ENCODE results near the gene CHRM1.
"Not testable (repeated sequence)": the region's sequence is repeated elsewhere in the genome, so short reads cannot be mapped to it uniquely, and the experiment has no call there.

CHRM1 gene

DNA sequence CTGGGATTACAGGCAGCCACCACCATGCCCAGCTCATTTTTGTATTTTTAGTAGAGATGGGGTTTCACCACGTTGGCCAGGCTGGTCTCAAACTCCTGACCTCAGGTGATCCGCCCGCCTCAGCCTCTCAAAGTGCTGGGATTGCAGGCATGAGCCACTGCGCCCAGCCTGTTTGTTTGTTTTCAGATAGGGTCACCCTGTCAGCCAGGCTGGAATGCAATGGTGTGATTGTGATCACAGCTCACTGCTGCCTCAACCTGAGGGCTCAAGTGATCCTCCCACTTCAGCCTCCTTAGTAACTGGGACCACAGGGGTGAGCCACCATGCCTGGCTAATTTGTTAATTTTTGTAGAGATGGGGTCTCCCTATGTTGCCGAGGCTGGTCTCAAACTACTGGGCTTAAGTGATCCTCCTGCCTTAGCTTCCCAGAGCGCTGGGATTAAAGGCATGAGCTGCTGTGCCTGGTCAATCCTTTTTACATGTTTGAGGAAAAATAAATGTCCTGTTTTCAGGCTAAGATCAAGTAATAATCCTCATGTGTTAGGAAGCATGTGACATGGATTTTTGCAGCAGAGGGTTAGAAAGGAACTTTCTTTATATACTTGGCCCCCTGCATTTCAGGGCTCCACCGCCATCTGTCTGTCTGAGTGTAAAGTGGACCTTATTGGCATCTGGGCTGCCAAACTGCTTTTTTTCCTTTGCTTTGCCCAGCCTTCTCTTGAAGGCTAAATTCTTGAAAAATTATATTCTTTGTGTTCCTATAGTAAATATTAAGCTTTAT, 45.3 kb downstream of the CHRM1 start:
- TF ChIP-seq CTCF (IDR thresholded peaks at IDR 0.05; ENCODE audit: control extremely low read depth, extremely low read depth, low read depth, missing control alignments), result no peak
- DNase-seq (ENCODE audit: extremely low spot score), result no peak
- ChIA-PET CTCF (interaction anchor here (1.2 to 6.0 kb wide), 4 partner anchors 11 to 211 kb away, joined by 3 to 30 read pairs (median 5); partner anchors contain the start of genes C11orf98 and CSKMT), POLR2A (interaction anchor here (1.1 kb wide), 1 partner anchor 284 kb away, joined by 3 read pairs; the partner anchor contains the start of gene TUT1)

DNA sequence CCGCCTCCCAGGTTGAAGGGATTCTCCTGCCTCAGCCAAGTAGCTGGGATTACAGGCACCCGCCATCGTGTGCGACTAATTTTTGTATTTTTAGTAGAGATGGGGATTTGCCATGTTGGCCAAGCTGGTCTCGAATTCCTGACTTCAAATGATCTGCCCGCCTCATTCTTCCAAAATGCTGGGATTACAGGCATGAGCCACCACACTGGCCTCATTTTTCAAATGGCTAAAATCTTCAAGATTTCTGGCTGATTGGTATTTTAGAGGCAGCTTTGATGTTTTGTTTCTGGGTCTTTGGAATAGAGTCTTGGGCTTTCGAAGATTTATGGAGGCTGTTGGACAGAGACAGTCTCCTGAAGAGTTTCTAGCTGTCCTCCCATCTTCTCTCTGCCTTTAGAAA, 46.3 kb downstream of the CHRM1 start:
- DNase-seq (ENCODE audit: extremely low spot score), result no peak
- POLR2A ChIA-PET, result interaction anchor here (0.5 to 1.1 kb wide), 4 partner anchors 19 to 1002 kb away, joined by 3 to 6 read pairs (median 4); no protein-coding TSS in a partner anchor
- CTCF ChIA-PET, result interaction anchor here (1.2 to 6.0 kb wide), 5 partner anchors 10 to 210 kb away, joined by 3 to 30 read pairs (median 6); partner anchors contain the start of genes C11orf98 and CSKMT
- no peak for TF ChIP-seq CTCF (IDR thresholded peaks at IDR 0.05; ENCODE audit: control extremely low read depth, extremely low read depth, low read depth, missing control alignments)

DNA sequence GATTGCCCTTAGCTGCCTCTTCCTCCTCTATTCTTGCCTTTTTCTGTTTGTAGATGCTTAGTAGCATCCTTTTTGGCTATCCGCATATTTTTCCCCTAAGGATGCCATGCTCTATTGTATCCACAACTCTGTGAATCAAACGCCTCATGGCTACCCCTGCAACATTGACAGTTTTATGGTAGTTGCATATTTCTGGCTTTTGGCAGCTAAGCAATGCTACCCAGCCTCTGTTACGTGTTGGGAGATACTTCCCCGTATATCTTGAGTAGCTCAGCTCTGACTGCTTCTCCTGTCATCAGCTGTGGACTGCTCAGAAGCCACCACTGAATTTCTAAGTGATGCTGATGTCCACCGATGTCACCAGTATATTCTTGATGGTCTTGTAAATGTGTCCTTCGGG, 55.5 kb downstream of the CHRM1 start:
- POLR2A ChIA-PET, result interaction anchor here (0.6 to 1.0 kb wide), 4 partner anchors 10 to 273 kb away, joined by 3 to 6 read pairs (median 6); no protein-coding TSS in a partner anchor
- no peak for DNase-seq (ENCODE audit: extremely low spot score)
- CTCF ChIA-PET, result interaction anchor here (0.9 to 5.3 kb wide), 5 partner anchors 9 to 95 kb away, joined by 3 to 62 read pairs (median 16); partner anchors contain the start of genes SLC3A2, TAF6L and TMEM179B
- TF ChIP-seq CTCF (IDR thresholded peaks at IDR 0.05; ENCODE audit: control extremely low read depth, extremely low read depth, low read depth, missing control alignments), result no peak

DNA sequence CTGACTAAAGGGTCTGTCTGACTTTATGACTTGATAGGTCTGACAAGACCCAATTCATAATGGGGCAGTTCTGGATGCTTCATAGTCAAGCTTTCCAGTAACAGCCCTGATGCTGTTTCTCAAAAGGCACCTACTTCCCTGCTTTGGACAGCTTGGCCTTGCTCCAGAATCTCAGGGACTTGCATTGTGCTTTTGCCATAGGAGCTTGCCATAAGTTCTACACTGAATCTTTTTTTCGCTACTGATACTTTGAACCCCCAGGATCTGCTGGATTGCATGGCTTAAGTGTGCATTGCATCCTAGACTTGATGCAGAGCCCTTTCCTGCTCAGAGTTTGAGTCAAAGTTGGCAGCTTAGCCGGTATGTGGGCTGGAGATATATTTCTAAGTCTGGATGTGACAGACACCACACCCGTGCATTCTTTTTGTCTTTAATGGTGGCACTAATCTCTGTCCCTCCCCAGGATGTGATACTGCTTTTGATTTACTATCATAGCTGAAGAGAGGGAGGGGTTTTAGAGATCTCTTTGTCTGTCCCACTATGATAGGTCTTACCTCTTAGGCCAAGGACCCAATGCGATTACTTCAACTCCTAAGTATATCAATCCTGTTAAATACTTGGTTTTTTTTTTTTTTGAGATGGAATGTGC, 57.4 kb downstream of the CHRM1 start:
- ChIA-PET POLR2A (interaction anchor here (0.6 to 1.7 kb wide), 5 partner anchors 8 to 240 kb away, joined by 4 to 7 read pairs (median 6); partner anchors contain the start of gene STX5), CTCF (interaction anchor here (0.8 to 5.3 kb wide), 13 partner anchors 7 to 439 kb away, joined by 3 to 62 read pairs (median 3); partner anchors contain the start of genes SLC3A2 and TMEM179B)
- DNase-seq (ENCODE audit: extremely low spot score), result no peak
- no peak for TF ChIP-seq CTCF (IDR thresholded peaks at IDR 0.05; ENCODE audit: control extremely low read depth, extremely low read depth, low read depth, missing control alignments)

DNA sequence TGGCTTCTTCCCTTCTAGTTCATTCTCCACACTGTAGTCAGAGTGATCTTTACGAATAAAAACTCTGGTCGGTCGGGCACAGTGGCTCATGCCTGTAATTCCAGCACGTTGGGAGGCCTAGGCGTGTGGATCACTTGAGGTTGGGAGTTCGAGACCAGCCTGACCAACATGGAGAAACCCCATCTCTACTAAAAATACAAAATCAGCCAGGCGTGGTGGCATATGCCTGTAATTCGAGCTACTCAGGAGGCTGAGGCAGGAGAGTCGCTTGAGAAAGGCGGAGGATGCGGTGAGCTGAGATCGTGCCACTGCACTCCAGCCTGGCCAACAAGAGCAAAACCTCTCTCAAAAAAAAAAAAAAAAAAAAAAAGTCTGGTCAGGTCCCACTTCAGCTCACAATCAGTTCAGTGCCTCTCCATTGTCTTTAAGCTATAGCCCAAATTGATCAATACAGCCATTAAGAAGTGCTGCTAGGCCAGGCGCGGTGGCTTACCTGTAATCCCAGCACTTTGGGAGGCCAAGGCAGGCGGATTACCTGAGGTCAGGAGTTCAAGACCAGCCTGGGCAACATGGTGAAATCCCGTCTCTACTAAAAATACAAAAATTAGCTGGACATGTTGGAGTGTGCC, 59.5 kb downstream of the CHRM1 start:
- ChIA-PET POLR2A (interaction anchor here (0.6 to 2.4 kb wide), 8 partner anchors 9 to 288 kb away, joined by 3 to 15 read pairs (median 4); partner anchors contain the start of genes C11orf98, CSKMT and SLC3A2), CTCF (interaction anchor here (0.8 to 5.3 kb wide), 15 partner anchors 8 to 167 kb away, joined by 3 to 62 read pairs (median 4); partner anchors contain the start of genes POLR2G, SLC3A2, TEX54 and TMEM179B)
- DNase-seq (ENCODE audit: extremely low spot score), result not testable (repeated sequence)

- ChIA-PET CTCF (interaction anchor here (0.8 to 5.3 kb wide), 10 partner anchors 7 to 99 kb away, joined by 3 to 62 read pairs (median 4); partner anchors contain the start of genes POLR2G, SLC3A2, TEX54 and TMEM179B), POLR2A (interaction anchor here (0.5 to 2.4 kb wide), 6 partner anchors 9 to 1330 kb away, joined by 4 to 15 read pairs (median 4); partner anchors contain the start of genes C11orf98, CSKMT and SLC3A2)
- no peak for DNase-seq (ENCODE audit: extremely low spot score)
- no peak for TF ChIP-seq CTCF (IDR thresholded peaks at IDR 0.05; ENCODE audit: control extremely low read depth, extremely low read depth, low read depth, missing control alignments)
These were observed 60.2 kb downstream of the CHRM1 start for GRCh38 chr11:62860835-62861563.

GRCh38 chr11:62859281-62859703, 61.9 kb downstream of the CHRM1 start:
- POLR2A ChIA-PET; DNase-seq (ENCODE audit: extremely low spot score): not testable (repeated sequence)
- CTCF ChIA-PET, result interaction anchor here (0.7 kb wide), 1 partner anchor 22 kb away, joined by 3 read pairs; no protein-coding TSS in a partner anchor

Data from GM10248 (cell line).